K562 (cell line): ENCODE data around the gene TMEM218. TPM values are rescaled to one million over a fixed set of nuclear protein-coding genes. Genes with fewer than 3 reads are reported as not detected.

ENCODE experiments used
- ARID1B ChIP-seq: fragments of 450-650 bp; IDR thresholded peaks from 2 replicates; pipeline ENCODE4 v1.6.1; 2016; ENCODE audit warnings: antibody characterized with exemption, mild to moderate bottlenecking, inconsistent platforms
- BCOR ChIP-seq: fragments of 450-650 bp; IDR thresholded peaks from 2 replicates; pipeline ENCODE4 v1.6.1; 2016
- CTBP1 ChIP-seq: fragments of 450-650 bp; IDR thresholded peaks from 2 replicates; pipeline ENCODE4 v1.6.1; 2016; ENCODE audit warnings: borderline replicate concordance
- DNMT1 ChIP-seq: fragments of 450-650 bp; IDR thresholded peaks from 2 replicates; pipeline ENCODE4 v1.6.1; 2016; ENCODE audit warnings: antibody characterized with exemption, mild to moderate bottlenecking
- HNRNPLL ChIP-seq: fragments of 200-400 bp; formaldehyde crosslinking; IDR thresholded peaks from 2 replicates; pipeline ENCODE4 v1.6.1; 2017; ENCODE audit warnings: low read length, low read depth, mild to moderate bottlenecking; ENCODE audit not compliant: poor library complexity, severe bottlenecking
- MAFG ChIP-seq: fragments of 450-650 bp; conservative IDR thresholded peaks from 2 replicates; pipeline ENCODE4 v1.6.1; 2016; ENCODE audit warnings: missing genetic modification characterization, missing compliant biosample characterization
- MEF2A ChIP-seq: IDR thresholded peaks from 2 replicates; pipeline ENCODE4 v1.6.1; 2011; ENCODE audit warnings: low read depth, mild to moderate bottlenecking, low read length, moderate library complexity; ENCODE audit not compliant: control insufficient read depth
- PHF20 ChIP-seq: fragments of 450-650 bp; IDR thresholded peaks from 2 replicates; pipeline ENCODE4 v1.6.1; 2018; ENCODE audit not compliant: partially characterized antibody
- RAD21 ChIP-seq, 2 experiments: fragments of 250-450 bp in 1 of 2; fragments of 450-650 bp in 1 of 2; sonication (Bioruptor Pico) in 1 of 2; formaldehyde crosslinking in 1 of 2; IDR thresholded peaks in 1 of 2; conservative IDR thresholded peaks in 1 of 2; 2 replicates each; pipeline versions ENCODE4 v1.4.0 to v1.8.0; 2020 to 2022; ENCODE audit warnings: mild to moderate bottlenecking in 2 of 2, moderate library complexity in 1 of 2
- U2AF1 ChIP-seq: fragments of 200-400 bp; formaldehyde crosslinking; optimal IDR thresholded peaks from 2 replicates; pipeline ENCODE3; 2017; ENCODE audit warnings: mild to moderate bottlenecking, low read depth, low read length, moderate library complexity
- U2AF2 ChIP-seq: fragments of 200-400 bp; formaldehyde crosslinking; optimal IDR thresholded peaks from 2 replicates; pipeline ENCODE3; 2017; ENCODE audit warnings: low read depth, mild to moderate bottlenecking, low read length
- ZBTB7A ChIP-seq: IDR thresholded peaks from 2 replicates; pipeline ENCODE4 v1.6.1; 2011; ENCODE audit warnings: low read depth, mild to moderate bottlenecking, low read length, moderate library complexity, borderline replicate concordance; ENCODE audit not compliant: control insufficient read depth
- ZBTB8A ChIP-seq: fragments of 450-650 bp; IDR thresholded peaks from 2 replicates; pipeline ENCODE4 v1.6.1; 2018; ENCODE audit warnings: mild to moderate bottlenecking, moderate library complexity; ENCODE audit not compliant: partially characterized antibody
- ZFP1 ChIP-seq: fragments of 450-650 bp; formaldehyde crosslinking; IDR thresholded peaks from 2 replicates; pipeline ENCODE4 v1.4.0; 2020; ENCODE audit warnings: mild to moderate bottlenecking, mixed read lengths
- polyA plus RNA-seq, 8 experiments: library from polyadenylated mRNA; depleted of rRNA in 4 of 8; stranded (reverse) in 5 of 8; unstranded in 3 of 8; fragments of >200 nt; fragmentation: Nextera tagmentation in 2 of 8; fragmentation: Illumina TruSeq in 1 of 8; extraction: Ambion mirVana in 2 of 8; extraction: Trizol in 1 of 8; gene quantifications; 2 replicates each; pipeline versions ENCODE4 v1.2.1 to v1.2.3, GENCODE V29; 2011 to 2014; ENCODE audit warnings: inconsistent platforms in 1 of 8, missing spikeins in 1 of 8
- total RNA-seq, 7 experiments: library from RNA; depleted of rRNA in 6 of 7; stranded (reverse); fragments of >200 nt in 6 of 7; fragmentation: Illumina TruSeq in 2 of 7; extraction: Trizol in 2 of 7; gene quantifications; 2 replicates each; pipeline versions ENCODE4 v1.2.1 to v1.2.3, GENCODE V29; 2011 to 2021; ENCODE audit warnings: low replicate concordance in 1 of 7
- TF ChIP-seq, protein P1 (sequence below): fragments of 450-650 bp; IDR thresholded peaks from 2 replicates; pipeline ENCODE4 v1.6.1; 2016; ENCODE audit warnings: mild to moderate bottlenecking, moderate library complexity
- TF ChIP-seq, protein P2 (sequence below): fragments of 450-650 bp; formaldehyde crosslinking; IDR thresholded peaks from 2 replicates; pipeline ENCODE4 v1.4.0; 2022; ENCODE audit warnings: mild to moderate bottlenecking, moderate library complexity

Gene TMEM218
- total and polyA plus RNA-seq, 9 of the 15 experiments (the other 6 are each of a cell fraction or from before 2014, with no cell fraction given): 13.4 to 32.2 (median 25.4) TPM

DNA sequence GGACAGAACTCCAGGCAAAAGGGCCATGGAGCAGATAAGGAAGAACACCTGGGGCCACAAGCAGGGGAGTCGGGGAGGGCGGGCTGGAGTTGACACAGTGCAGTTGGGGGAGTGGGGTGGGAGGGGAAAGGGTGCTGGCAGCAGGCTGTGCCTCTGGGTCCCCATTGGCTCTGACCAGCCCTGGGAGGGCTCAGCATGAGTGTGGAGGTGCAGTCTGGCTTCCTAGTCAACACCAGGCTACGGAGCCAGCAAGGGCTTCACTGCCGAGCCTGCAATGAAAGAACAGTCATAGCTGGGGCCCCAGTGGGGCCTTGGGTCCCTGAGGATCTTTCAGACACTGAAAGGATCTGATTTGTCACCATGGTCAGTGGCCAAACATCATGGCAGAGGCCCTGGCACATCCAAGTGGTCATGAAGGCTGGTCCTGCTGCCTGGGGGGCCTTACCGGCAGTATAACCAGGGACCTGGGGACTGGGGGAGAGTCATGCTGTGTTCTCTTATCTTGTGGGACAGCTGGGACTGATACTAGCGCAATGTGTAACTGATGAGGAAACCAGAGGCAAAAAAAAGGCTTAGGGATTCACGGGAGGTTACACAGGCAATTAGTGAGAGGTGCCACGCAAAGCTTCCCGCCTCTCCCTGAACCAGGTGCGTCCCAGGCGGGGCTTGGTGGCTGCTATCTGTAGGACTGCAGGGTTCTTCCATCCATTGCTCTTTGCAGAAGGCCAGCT lies 36.8 kb downstream of the TMEM218 start (continued):
- TF ChIP-seq, protein P1, sequence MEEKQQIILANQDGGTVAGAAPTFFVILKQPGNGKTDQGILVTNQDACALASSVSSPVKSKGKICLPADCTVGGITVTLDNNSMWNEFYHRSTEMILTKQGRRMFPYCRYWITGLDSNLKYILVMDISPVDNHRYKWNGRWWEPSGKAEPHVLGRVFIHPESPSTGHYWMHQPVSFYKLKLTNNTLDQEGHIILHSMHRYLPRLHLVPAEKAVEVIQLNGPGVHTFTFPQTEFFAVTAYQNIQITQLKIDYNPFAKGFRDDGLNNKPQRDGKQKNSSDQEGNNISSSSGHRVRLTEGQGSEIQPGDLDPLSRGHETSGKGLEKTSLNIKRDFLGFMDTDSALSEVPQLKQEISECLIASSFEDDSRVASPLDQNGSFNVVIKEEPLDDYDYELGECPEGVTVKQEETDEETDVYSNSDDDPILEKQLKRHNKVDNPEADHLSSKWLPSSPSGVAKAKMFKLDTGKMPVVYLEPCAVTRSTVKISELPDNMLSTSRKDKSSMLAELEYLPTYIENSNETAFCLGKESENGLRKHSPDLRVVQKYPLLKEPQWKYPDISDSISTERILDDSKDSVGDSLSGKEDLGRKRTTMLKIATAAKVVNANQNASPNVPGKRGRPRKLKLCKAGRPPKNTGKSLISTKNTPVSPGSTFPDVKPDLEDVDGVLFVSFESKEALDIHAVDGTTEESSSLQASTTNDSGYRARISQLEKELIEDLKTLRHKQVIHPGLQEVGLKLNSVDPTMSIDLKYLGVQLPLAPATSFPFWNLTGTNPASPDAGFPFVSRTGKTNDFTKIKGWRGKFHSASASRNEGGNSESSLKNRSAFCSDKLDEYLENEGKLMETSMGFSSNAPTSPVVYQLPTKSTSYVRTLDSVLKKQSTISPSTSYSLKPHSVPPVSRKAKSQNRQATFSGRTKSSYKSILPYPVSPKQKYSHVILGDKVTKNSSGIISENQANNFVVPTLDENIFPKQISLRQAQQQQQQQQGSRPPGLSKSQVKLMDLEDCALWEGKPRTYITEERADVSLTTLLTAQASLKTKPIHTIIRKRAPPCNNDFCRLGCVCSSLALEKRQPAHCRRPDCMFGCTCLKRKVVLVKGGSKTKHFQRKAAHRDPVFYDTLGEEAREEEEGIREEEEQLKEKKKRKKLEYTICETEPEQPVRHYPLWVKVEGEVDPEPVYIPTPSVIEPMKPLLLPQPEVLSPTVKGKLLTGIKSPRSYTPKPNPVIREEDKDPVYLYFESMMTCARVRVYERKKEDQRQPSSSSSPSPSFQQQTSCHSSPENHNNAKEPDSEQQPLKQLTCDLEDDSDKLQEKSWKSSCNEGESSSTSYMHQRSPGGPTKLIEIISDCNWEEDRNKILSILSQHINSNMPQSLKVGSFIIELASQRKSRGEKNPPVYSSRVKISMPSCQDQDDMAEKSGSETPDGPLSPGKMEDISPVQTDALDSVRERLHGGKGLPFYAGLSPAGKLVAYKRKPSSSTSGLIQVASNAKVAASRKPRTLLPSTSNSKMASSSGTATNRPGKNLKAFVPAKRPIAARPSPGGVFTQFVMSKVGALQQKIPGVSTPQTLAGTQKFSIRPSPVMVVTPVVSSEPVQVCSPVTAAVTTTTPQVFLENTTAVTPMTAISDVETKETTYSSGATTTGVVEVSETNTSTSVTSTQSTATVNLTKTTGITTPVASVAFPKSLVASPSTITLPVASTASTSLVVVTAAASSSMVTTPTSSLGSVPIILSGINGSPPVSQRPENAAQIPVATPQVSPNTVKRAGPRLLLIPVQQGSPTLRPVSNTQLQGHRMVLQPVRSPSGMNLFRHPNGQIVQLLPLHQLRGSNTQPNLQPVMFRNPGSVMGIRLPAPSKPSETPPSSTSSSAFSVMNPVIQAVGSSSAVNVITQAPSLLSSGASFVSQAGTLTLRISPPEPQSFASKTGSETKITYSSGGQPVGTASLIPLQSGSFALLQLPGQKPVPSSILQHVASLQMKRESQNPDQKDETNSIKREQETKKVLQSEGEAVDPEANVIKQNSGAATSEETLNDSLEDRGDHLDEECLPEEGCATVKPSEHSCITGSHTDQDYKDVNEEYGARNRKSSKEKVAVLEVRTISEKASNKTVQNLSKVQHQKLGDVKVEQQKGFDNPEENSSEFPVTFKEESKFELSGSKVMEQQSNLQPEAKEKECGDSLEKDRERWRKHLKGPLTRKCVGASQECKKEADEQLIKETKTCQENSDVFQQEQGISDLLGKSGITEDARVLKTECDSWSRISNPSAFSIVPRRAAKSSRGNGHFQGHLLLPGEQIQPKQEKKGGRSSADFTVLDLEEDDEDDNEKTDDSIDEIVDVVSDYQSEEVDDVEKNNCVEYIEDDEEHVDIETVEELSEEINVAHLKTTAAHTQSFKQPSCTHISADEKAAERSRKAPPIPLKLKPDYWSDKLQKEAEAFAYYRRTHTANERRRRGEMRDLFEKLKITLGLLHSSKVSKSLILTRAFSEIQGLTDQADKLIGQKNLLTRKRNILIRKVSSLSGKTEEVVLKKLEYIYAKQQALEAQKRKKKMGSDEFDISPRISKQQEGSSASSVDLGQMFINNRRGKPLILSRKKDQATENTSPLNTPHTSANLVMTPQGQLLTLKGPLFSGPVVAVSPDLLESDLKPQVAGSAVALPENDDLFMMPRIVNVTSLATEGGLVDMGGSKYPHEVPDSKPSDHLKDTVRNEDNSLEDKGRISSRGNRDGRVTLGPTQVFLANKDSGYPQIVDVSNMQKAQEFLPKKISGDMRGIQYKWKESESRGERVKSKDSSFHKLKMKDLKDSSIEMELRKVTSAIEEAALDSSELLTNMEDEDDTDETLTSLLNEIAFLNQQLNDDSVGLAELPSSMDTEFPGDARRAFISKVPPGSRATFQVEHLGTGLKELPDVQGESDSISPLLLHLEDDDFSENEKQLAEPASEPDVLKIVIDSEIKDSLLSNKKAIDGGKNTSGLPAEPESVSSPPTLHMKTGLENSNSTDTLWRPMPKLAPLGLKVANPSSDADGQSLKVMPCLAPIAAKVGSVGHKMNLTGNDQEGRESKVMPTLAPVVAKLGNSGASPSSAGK: peak; percentile 18; the same call in 1 of the 2 replicates
- TF ChIP-seq ZBTB7A (0 out of 2 replicates have a peak, but pooled peaks have one; percentile 15), MEF2A (no peak), U2AF2 (no peak), ARID1B (peak; percentile 95), HNRNPLL (no peak), BCOR (peak; percentile 55; the same call in 1 of the 2 replicates), PHF20 (no peak), ZBTB8A (no peak), RAD21 (CRISPR knock-in tag; conservative IDR thresholded peaks at IDR 0.05 in 1 of 2, IDR thresholded peaks at IDR 0.05 in 1 of 2) (no peak), U2AF1 (no peak), CTBP1 (peak; percentile 73; the same call in 1 of the 2 replicates), DNMT1 (no peak), MAFG (tag) (0 out of 2 replicates have a peak, but pooled peaks have one; percentile 9), ZFP1 (no peak)
- TF ChIP-seq, protein P2, sequence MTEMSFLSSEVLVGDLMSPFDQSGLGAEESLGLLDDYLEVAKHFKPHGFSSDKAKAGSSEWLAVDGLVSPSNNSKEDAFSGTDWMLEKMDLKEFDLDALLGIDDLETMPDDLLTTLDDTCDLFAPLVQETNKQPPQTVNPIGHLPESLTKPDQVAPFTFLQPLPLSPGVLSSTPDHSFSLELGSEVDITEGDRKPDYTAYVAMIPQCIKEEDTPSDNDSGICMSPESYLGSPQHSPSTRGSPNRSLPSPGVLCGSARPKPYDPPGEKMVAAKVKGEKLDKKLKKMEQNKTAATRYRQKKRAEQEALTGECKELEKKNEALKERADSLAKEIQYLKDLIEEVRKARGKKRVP (CRISPR knock-in tag): 0 out of 2 replicates have a peak, but pooled peaks have one; percentile 23
